GM18870 (cell line): ENCODE data around the gene WFDC9.
"Not testable (repeated sequence)": the region's sequence is repeated elsewhere in the genome, so short reads cannot be mapped to it uniquely, and the experiment has no call there.

ENCODE experiments used
- ATAC-seq: cut with Tn5 transposase; IDR thresholded peaks from one replicate; pipeline ENCODE4 v1.9.1; 2021; ENCODE audit warnings: moderate library complexity; ENCODE audit not compliant: unreplicated experiment

WFDC9 gene

GRCh38 chr20:45593498-45593897 is 37.6 kb downstream of the WFDC9 start:
- no peak for ATAC-seq

DNA sequence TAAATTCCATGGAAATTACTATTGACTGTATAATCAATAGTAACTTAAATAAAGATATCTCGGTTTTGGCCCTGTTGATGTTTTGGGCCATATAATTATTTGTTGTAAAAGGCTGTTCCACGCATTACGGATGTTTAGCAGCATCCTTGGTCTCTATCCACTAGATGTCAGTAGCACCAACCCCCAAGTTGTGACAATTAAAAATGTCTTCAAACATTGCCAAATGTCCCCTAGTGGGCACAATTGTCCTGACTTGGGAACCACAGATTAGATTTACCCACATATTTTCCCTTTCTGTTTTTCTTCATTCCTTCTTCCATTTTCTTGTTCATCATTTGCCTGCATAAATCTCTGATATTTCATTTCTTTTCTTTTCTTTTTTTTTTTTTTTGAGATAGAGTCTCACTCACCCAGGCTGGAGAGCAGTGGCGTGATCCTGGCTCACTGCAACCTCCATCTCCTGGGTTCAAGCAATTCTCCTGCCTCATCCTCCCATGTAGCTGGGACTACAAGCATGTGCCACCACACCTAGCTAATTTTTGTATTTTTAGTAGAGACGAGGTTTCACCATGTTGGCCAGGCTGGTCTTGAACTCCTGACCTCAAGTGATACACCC is 38.4 kb downstream of the WFDC9 start:
- ATAC-seq = no peak

- no peak for ATAC-seq
Measured at GRCh38 chr20:45589725-45590124, 41.4 kb downstream of the WFDC9 start.

DNA sequence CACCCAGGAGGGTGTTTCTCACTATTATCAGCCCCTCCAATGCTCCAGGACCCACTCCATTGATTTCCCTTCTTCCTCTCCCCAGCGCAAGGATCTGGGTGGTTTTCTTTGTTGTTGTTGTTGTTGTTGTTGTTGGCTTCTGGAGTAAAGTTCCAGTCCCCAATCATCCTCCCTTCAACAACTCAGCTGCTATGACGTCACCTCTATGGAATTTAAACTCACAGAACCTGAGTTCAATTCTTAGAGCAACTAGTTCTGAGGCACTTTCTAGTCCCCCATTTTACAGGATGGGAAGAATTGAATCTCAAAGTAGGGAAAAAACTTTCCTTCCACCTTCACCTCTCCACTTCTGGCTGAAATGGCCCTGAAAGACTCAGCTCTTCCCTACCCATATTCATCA is 42.3 kb downstream of the WFDC9 start:
- ATAC-seq = no peak

DNA sequence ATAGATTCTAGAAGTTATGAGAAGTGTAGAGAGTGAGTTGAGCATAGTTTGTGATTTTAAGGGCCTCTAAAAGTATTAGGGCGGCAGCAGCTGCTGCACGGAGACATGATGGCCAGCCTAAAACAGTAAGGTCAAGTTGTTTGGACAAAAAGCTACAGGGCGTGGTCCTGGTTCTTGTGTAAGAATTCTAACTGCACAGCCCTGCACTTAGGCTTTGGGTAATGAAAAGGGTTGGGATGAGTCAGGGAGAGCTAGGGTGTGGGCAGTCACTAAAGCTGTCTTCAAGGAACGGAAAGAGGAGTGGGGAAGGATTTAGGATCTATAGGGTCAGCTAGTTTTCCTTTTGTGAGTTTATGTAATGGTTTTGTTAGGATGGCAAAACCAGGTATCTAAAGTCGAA is 45.1 kb downstream of the WFDC9 start:
- ATAC-seq = not testable (repeated sequence)

DNA sequence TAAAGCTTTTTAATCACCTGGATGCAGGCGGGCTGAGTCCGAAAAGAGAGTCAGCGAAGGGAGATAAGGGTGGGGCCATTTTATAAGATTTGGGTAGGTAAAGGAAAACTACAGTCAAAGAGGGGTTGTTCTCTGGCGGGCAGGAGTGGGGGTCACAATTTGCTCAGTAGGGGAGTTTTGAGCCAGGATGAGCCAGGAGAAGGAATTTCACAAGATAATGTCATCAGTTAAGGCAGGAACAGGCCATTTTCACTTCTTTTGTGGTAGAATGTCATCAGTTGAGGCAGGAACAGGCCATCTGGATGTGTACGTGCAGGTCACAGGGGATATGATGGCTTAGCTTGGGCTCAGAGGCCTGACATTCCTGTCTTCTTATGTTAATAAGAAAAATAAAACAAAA is 46.8 kb downstream of the WFDC9 start:
- ATAC-seq = not testable (repeated sequence)

GRCh38 chr20:45583502-45583901 is 47.6 kb downstream of the WFDC9 start:
- ATAC-seq = no peak

GRCh38 chr20:45581702-45582101 is 49.4 kb downstream of the WFDC9 start:
- ATAC-seq = no peak

GRCh38 chr20:45579184-45579583 is 51.9 kb downstream of the WFDC9 start, which contains the start of gene WFDC8:
TSS of gene WFDC8 (minus strand) at chr20:45579284. CDS start at chr20:45579247, 37 bp downstream.
- no peak for ATAC-seq

GRCh38 chr20:45578231-45578630 is 52.9 kb downstream of the WFDC9 start:
- ATAC-seq = no peak

GRCh38 chr20:45576995-45577394 is 54.1 kb downstream of the WFDC9 start:
- ATAC-seq = no peak

DNA sequence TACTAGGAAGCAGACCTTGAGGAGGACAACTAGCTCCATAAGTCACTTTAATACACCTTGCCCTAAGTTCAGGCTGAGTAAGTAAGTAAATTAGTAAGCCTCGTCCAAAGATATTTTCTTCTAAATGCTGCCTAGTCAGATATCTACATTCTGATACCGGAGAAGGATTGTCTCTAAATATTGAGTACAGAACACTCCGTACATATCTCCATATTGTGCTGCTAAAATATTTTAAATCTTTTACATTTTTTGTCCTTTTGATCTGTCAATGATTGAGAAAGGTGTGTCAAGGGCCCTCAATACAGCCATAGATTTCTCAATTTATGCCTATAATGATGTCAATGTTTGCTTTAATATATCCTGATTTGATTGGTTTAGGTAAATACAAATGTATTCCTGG is 55.2 kb downstream of the WFDC9 start:
- no peak for ATAC-seq

DNA sequence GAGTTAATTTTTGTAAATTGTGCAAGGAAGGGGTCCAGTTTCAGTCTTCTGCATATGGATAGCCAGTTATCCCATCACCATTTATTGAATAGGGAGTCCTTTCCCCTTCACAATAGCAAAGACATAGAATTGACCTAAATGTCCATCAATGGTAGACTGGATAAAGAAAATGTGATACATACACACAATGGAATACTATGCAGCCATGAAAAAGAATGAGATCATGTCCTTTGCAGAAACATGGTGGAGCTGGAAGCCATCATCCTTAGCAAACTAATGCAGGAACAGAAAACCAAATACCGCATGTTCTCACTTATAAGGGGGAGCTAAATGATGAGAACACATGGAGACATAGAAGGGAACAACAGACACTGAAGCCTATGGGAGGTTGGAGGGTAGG is 61.4 kb downstream of the WFDC9 start:
- ATAC-seq = not testable (repeated sequence)

DNA sequence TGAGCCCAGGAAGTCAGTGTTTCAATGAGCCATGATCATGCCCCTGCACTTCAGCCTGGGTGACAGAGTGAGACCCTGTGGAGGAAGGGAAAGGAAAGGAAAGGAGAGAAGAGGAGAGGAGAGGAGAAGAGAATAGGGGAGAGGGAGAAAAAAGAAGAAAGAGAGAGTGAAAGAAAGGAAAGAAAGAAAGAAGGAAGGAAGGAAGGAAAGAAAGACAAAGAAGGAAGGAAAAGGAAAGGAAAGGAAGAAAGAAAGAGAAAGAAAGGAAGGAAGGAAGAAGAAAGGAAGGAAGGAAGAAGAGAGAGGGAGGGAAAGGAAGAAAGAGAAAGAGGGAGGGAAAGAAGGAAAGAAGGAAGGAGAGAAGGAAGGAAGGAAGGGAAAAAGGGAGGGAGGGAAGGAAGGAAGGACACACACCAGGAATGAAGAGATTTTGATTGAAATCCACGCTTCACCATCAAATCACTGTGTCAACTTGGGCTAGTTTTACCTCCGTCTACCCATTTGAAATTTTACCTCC is 66.3 kb downstream of the WFDC9 start:
- no peak for ATAC-seq
